HCT116 (cell line): Measurements from ENCODE around the gene MED10. TPM values are rescaled to one million over a fixed set of nuclear protein-coding genes. Genes with fewer than 3 reads are reported as not detected.

ENCODE experiments used
- ATAC-seq: fragments of 200-7000 bp; cut with Tn5 transposase; 2 replicates; pipeline ENCODE4 v1.9.1; 2020; ENCODE audit warnings: mild to moderate bottlenecking, moderate library complexity
- BruUV-seq: library from RNA; stranded (reverse); fragments of 400-500 nt; replicated peaks from 2 replicates; lab custom pipeline; 2021; lab: Mats Ljungman, UMichigan
- CTCF ChIA-PET: fragments of 300-600 bp; sonication (Branson Sonifier 250); formaldehyde crosslinking; loops from one replicate; lab custom pipeline; 2021; ENCODE audit warnings: antibody characterized with exemption; lab: Charles Lee
- POLR2A ChIA-PET: fragments of 300-600, 350-600 bp; sonication (Branson Sonifier 250); formaldehyde crosslinking; loops from one replicate; lab custom pipeline; 2021; ENCODE audit warnings: antibody characterized with exemption; lab: Charles Lee
- RAD21 ChIA-PET, 2 experiments: fragments of 300-600 bp; sonication (Branson Sonifier 250); formaldehyde crosslinking; loops; one replicate each; lab custom pipeline; 2023; ENCODE audit warnings: low total read pairs in 2 of 2; ENCODE audit not compliant: uncharacterized antibody in 2 of 2, unreplicated experiment in 2 of 2, low non-redundant PET in 1 of 2; lab: Charles Lee
- DNase-seq: peaks from one replicate; pipeline ENCODE4 v3.0.0-alpha.2; 2010; ENCODE audit warnings: low read depth, low spot score
- H2AFZ ChIP-seq: fragments of 200-600 bp; shearing (Covaris generic), sonication (generic); 2 replicates; pipeline ENCODE4 v1.6.1; 2017; ENCODE audit warnings: low read depth, mixed run types, mixed read lengths, antibody characterized with exemption, low read length; ENCODE audit not compliant: poor library complexity, severe bottlenecking
- H3K27ac ChIP-seq: 2 replicates; pipeline ENCODE4 v1.5.1; 2012; ENCODE audit warnings: low read depth, low read length
- H3K27me3 ChIP-seq: fragments of 200-600 bp; sonication (generic); 2 replicates; pipeline ENCODE4 v1.6.1; 2016; ENCODE audit warnings: mixed run types, low read length, mixed read lengths; ENCODE audit not compliant: insufficient read depth
- H3K36me3 ChIP-seq, 2 experiments: fragments of 200-500 bp in 1 of 2; fragments of 200-600 bp in 1 of 2; sonication (Bioruptor generic) in 1 of 2; sonication (generic) in 1 of 2; 2 replicates each; pipeline versions ENCODE4 v1.5.1 to v1.6.1; 2014 to 2016; ENCODE audit warnings: low read length in 2 of 2, inconsistent platforms in 1 of 2, mixed read lengths in 1 of 2, mixed run types in 1 of 2; ENCODE audit not compliant: insufficient read depth in 2 of 2, control insufficient read depth in 1 of 2
- H3K4me1 ChIP-seq, 2 experiments: fragments of 200-600 bp in 1 of 2; sonication (generic) in 1 of 2; 2 replicates each; pipeline versions ENCODE4 v1.5.1 to v1.6.1; 2012 to 2017; ENCODE audit warnings: low read length in 2 of 2, inconsistent platforms in 1 of 2, mild to moderate bottlenecking in 1 of 2, mixed read lengths in 1 of 2, mixed run types in 1 of 2, moderate library complexity in 1 of 2; ENCODE audit not compliant: insufficient read depth in 2 of 2, control insufficient read depth in 1 of 2
- H3K4me2 ChIP-seq: fragments of 200-600 bp; sonication (generic); 2 replicates; pipeline ENCODE4 v1.6.1; 2017; ENCODE audit warnings: mixed run types, low read length, mixed read lengths
- H3K4me3 ChIP-seq, 2 experiments: fragments of 200-600 bp in 1 of 2; sonication (generic) in 1 of 2; replicated peaks in 1 of 2; 2 replicates each; pipeline ENCODE4 v1.5.1; 2011 to 2016; ENCODE audit warnings: low read length in 2 of 2, control low read depth in 1 of 2, low read depth in 1 of 2, mild to moderate bottlenecking in 1 of 2, mixed read lengths in 1 of 2, mixed run types in 1 of 2
- H3K79me2 ChIP-seq: fragments of 200-600 bp; sonication (generic); 2 replicates; pipeline ENCODE4 v1.6.1; 2017; ENCODE audit warnings: mild to moderate bottlenecking, mixed run types, low read length, moderate library complexity, mixed read lengths; ENCODE audit not compliant: insufficient read depth
- H3K9ac ChIP-seq: fragments of 200-600 bp; sonication (generic); 2 replicates; pipeline ENCODE4 v1.6.1; 2016; ENCODE audit warnings: low read length, mixed read lengths
- H3K9me2 ChIP-seq: fragments of 200-600 bp; sonication (generic), shearing (Covaris generic); 2 replicates; pipeline ENCODE4 v1.6.1; 2017; ENCODE audit warnings: mixed run types, mild to moderate bottlenecking, moderate library complexity; ENCODE audit not compliant: insufficient read depth
- H3K9me3 ChIP-seq, 2 experiments: fragments of 200-500 bp in 1 of 2; fragments of 200-600 bp in 1 of 2; sonication (Bioruptor generic) in 1 of 2; sonication (generic) in 1 of 2; 2 replicates each; pipeline ENCODE4 v1.6.1; 2014 to 2017; ENCODE audit warnings: low read length in 2 of 2, mixed read lengths in 2 of 2, inconsistent platforms in 1 of 2, low read depth in 1 of 2, mild to moderate bottlenecking in 1 of 2, mixed run types in 1 of 2, moderate library complexity in 1 of 2; ENCODE audit not compliant: control insufficient read depth in 1 of 2, insufficient read depth in 1 of 2
- H4K20me1 ChIP-seq: fragments of 200-600 bp; sonication (generic), shearing (Covaris generic); 2 replicates; pipeline ENCODE4 v1.6.1; 2017; ENCODE audit warnings: mixed run types, mild to moderate bottlenecking, moderate library complexity; ENCODE audit not compliant: insufficient read depth
- ATF3 ChIP-seq: IDR thresholded peaks from 2 replicates; pipeline ENCODE4 v1.6.1; 2012
- CBX3 ChIP-seq: IDR thresholded peaks from 2 replicates; pipeline ENCODE4 v1.6.1; 2012; ENCODE audit warnings: low read depth
- CEBPB ChIP-seq: IDR thresholded peaks from 2 replicates; pipeline ENCODE4 v1.6.1; 2012; ENCODE audit warnings: low read depth
- CTCF ChIP-seq, 3 experiments: fragments of 200-600 bp in 1 of 3; sonication (generic) in 1 of 3; IDR thresholded peaks in 2 of 3; conservative IDR thresholded peaks in 1 of 3; 2 replicates each; pipeline ENCODE4 v1.5.1; 2012 to 2017; ENCODE audit warnings: low read depth in 2 of 3, low read length in 2 of 3, antibody characterized with exemption in 1 of 3, borderline replicate concordance in 1 of 3, control low read depth in 1 of 3, mild to moderate bottlenecking in 1 of 3, mixed read lengths in 1 of 3, mixed run types in 1 of 3, moderate library complexity in 1 of 3; ENCODE audit not compliant: insufficient read depth in 1 of 3
- EGR1 ChIP-seq: IDR thresholded peaks from 2 replicates; pipeline ENCODE4 v1.6.1; 2012; ENCODE audit warnings: low read depth
- EZH2 ChIP-seq: fragments of 200-600 bp; sonication (generic); IDR thresholded peaks from 2 replicates; pipeline ENCODE4 v1.6.1; 2017; ENCODE audit warnings: antibody characterized with exemption, mixed run types
- EZH2phosphoT487 ChIP-seq: fragments of 200-600 bp; IDR thresholded peaks from 2 replicates; pipeline ENCODE4 v1.6.1; 2018; ENCODE audit warnings: antibody characterized with exemption, borderline replicate concordance
- FOSL1 ChIP-seq: IDR thresholded peaks from 2 replicates; pipeline ENCODE4 v1.6.1; 2012; ENCODE audit warnings: low read depth
- JUND ChIP-seq: IDR thresholded peaks from 2 replicates; pipeline ENCODE4 v1.6.1; 2012
- POLR2A ChIP-seq: IDR thresholded peaks from 2 replicates; pipeline ENCODE4 v1.7.0; 2011; ENCODE audit warnings: borderline replicate concordance; ENCODE audit not compliant: insufficient read depth, insufficient read length; ENCODE audit errors: extremely low read depth
- RAD21 ChIP-seq: IDR thresholded peaks from 2 replicates; pipeline ENCODE4 v1.6.1; 2012; ENCODE audit warnings: low read depth, mild to moderate bottlenecking
- SIN3A ChIP-seq: IDR thresholded peaks from 2 replicates; pipeline ENCODE4 v1.6.1; 2012; ENCODE audit warnings: low read depth
- SP1 ChIP-seq: IDR thresholded peaks from 2 replicates; pipeline ENCODE4 v1.6.1; 2012; ENCODE audit warnings: low read depth
- SRF ChIP-seq: IDR thresholded peaks from 2 replicates; pipeline ENCODE4 v1.6.1; 2012; ENCODE audit warnings: low read depth
- ZBTB33 ChIP-seq: IDR thresholded peaks from 2 replicates; pipeline ENCODE4 v1.6.1; 2011; ENCODE audit warnings: mild to moderate bottlenecking, low read length, moderate library complexity; ENCODE audit not compliant: insufficient replicate concordance; ENCODE audit errors: extremely low read depth
- ZFX ChIP-seq: fragments of 450-650 bp; IDR thresholded peaks from 2 replicates; pipeline ENCODE4 v1.6.1; 2017
- intact Hi-C: fragments of 100-400 bp; cut with micrococcal nuclease; formaldehyde crosslinking; loops from 2 replicates; pipeline ENCODE4 v1.10.0; 2022
- total RNA-seq: library from RNA; stranded (reverse); gene quantifications from one replicate; pipeline ENCODE4 v1.2.1, GENCODE V29; 2021; ENCODE audit not compliant: unreplicated experiment

MED10 gene
- total RNA-seq, 1 experiment from 2014 or later: 35.0 TPM

GRCh38 chr5:6326776-6327175, 51.6 kb downstream of the MED10 start (continued):
- TF ChIP-seq CBX3 (no peak), EZH2 (no peak), ZBTB33 (no peak), FOSL1 (no peak), ZFX (no peak), POLR2A (no peak), SRF (no peak), SIN3A (no peak), RAD21 (no peak), JUND (no peak)

DNA sequence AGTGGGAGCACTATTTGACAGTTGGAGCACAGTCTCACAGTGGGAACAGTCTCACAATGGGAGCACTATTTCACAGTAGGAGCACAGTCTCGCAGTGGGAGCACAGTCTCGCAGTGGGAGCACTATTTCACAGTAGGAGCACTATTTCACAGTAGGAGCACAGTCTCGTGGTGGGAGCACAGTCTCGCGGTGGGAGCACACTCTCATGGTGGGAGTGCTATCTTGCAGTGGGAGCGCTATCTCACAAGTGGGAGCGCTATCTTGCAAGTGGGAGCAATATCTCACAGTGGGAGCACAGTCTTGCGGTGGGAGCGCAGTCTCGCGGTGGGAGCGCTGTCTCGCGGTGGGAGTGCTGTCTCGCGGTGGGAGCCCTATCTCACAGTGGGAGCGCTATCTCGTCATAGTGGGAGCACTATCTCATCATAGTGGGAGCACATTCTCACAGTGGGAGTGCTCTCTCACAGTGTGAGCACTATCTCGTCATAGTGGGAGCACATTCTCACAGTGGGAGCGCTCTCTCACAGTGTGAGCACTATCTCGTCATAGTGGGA, 56.1 kb downstream of the MED10 start:
- no peaks in the 10 kb centered on the region for H3K36me3 ChIP-seq
- no peak overlapping the region for H3K9ac ChIP-seq
- intact Hi-C loops: no loop called here
- H3K9me3 ChIP-seq: no peaks in the 10 kb centered on the region
- BruUV-seq: no TSS peak
- H3K4me2 ChIP-seq: no peak overlapping the region
- H3K27ac ChIP-seq: no peak overlapping the region
- no peak for ATAC-seq
- no peaks in the 10 kb centered on the region for H3K4me1 ChIP-seq
- TF ChIP-seq CBX3 (no peak), ATF3 (no peak), CTCF (IDR thresholded peaks at IDR 0.05 in 2 of 3, conservative IDR thresholded peaks at IDR 0.05 in 1 of 3; ENCODE audit: borderline replicate concordance in 1 of 3, insufficient read depth in 1 of 3, low read depth in 2 of 3, low read length in 2 of 3) (no peak), FOSL1 (no peak), SP1 (no peak), ZFX (no peak), SIN3A (no peak), EZH2phosphoT487 (no peak), EGR1 (no peak), CEBPB (no peak)
- H4K20me1 ChIP-seq: no peaks in the 10 kb centered on the region
- H2AFZ ChIP-seq: no peak overlapping the region
- no peak for DNase-seq
- ChIA-PET CTCF (no interaction called here), POLR2A (no interaction called here), RAD21 (no interaction called here)
- no peaks in the 10 kb centered on the region for H3K9me2 ChIP-seq
- H3K4me3 ChIP-seq: no peak overlapping the region
- H3K79me2 ChIP-seq: no peaks in the 10 kb centered on the region
- no peaks in the 10 kb centered on the region; the same call in 1 of the 2 replicates for H3K27me3 ChIP-seq
